Measurements from ENCODE around the gene CENPQ.
A peak's percentile ranks its signal among the peaks of the same experiment; 100 is the strongest.

The CENPQ gene

GRCh38 chr6:49506569-49507111, 43.5 kb downstream of the CENPQ start:
- no peak for DNase-seq

- no peak for DNase-seq
These were observed 46.2 kb downstream of the CENPQ start for GRCh38 chr6:49509342-49509741.

GRCh38 chr6:49513153-49513989, 50.2 kb downstream of the CENPQ start:
- DNase-seq, result no peak

- no peak for DNase-seq
These were observed 51.7 kb downstream of the CENPQ start for GRCh38 chr6:49514571-49515484.

- DNase-seq, result no peak
These were observed 52.4 kb downstream of the CENPQ start for GRCh38 chr6:49515485-49516146.

GRCh38 chr6:49516147-49516505, 53.0 kb downstream of the CENPQ start:
- DNase-seq, result no peak

- no peak for DNase-seq
These were observed 54.7 kb downstream of the CENPQ start for GRCh38 chr6:49517919-49518318.

- DNase-seq, result no peak
These were observed 56.5 kb downstream of the CENPQ start for GRCh38 chr6:49519660-49520059.

GRCh38 chr6:49522710-49523593, 59.8 kb downstream of the CENPQ start:
- DNase-seq, result no peak

- DNase-seq, result no peak
These were observed 60.7 kb downstream of the CENPQ start for GRCh38 chr6:49523901-49524300.

- no peak for DNase-seq
These were observed 61.4 kb downstream of the CENPQ start for GRCh38 chr6:49524541-49524940.

GRCh38 chr6:49526598-49526997, 63.4 kb downstream of the CENPQ start:
- no peak for DNase-seq

- DNase-seq, result no peak
These were observed 64.2 kb downstream of the CENPQ start for GRCh38 chr6:49527320-49527719.

- DNase-seq, result no peak
These were observed 65.4 kb downstream of the CENPQ start for GRCh38 chr6:49528571-49528970.

GRCh38 chr6:49530141-49530776, 67.1 kb downstream of the CENPQ start:
- no peak for DNase-seq

GRCh38 chr6:49531774-49532569, 68.8 kb downstream of the CENPQ start:
- DNase-seq, result peak; percentile 24

- DNase-seq, result no peak
These were observed 72.6 kb downstream of the CENPQ start for GRCh38 chr6:49535795-49536194.

- no peak for DNase-seq
These were observed 75.9 kb downstream of the CENPQ start for GRCh38 chr6:49539102-49539501.

- DNase-seq, result no peak
These were observed 77.4 kb downstream of the CENPQ start for GRCh38 chr6:49540614-49541013.

- no peak for DNase-seq
These were observed 78.1 kb downstream of the CENPQ start for GRCh38 chr6:49541210-49541724.

Measured in retina (tissue), 1 donor.